ENCODE measurements around the gene SLC22A9.

- TF ChIP-seq, protein P1, sequence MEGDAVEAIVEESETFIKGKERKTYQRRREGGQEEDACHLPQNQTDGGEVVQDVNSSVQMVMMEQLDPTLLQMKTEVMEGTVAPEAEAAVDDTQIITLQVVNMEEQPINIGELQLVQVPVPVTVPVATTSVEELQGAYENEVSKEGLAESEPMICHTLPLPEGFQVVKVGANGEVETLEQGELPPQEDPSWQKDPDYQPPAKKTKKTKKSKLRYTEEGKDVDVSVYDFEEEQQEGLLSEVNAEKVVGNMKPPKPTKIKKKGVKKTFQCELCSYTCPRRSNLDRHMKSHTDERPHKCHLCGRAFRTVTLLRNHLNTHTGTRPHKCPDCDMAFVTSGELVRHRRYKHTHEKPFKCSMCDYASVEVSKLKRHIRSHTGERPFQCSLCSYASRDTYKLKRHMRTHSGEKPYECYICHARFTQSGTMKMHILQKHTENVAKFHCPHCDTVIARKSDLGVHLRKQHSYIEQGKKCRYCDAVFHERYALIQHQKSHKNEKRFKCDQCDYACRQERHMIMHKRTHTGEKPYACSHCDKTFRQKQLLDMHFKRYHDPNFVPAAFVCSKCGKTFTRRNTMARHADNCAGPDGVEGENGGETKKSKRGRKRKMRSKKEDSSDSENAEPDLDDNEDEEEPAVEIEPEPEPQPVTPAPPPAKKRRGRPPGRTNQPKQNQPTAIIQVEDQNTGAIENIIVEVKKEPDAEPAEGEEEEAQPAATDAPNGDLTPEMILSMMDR (IDR thresholded peaks at IDR 0.05), result no peak
- TF ChIP-seq POLR2AphosphoS5 (IDR thresholded peaks at IDR 0.05) (no peak), POLR2A (IDR thresholded peaks at IDR 0.05) (no peak)
These were observed 74.6 kb downstream of the SLC22A9 start for GRCh38 chr11:63444160-63444559.
